ENCODE measurements around the gene PSMG3.

The PSMG3 gene

DNA sequence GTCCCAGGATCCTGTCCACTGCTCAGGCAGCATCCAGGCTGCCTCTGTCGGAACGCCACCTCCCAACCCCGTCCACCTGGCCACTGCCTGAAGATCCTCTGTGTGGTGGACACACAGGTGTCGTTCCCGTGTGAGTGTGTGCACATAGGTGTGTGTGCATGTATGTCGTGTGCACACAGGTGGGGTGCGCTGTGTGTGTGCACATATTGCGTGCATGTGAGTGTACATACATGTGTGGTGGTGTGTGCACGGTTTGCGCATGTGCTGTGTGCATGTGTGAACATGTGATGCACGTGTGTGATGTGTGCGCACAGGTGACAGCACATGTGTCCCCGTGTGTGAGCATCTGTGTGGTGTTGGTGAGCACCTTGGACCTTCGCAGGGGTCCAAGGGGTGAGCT is 20.9 kb downstream of the PSMG3 start:
- Mint-ChIP-seq H3K27ac (no peak overlapping the region), H3K4me1 (peaks cover 8% of the 10 kb centered on the region), H3K9me3 (no peaks in the 10 kb centered on the region), H3K36me3 (ENCODE audit: low read depth) (no peaks in the 10 kb centered on the region), H3K4me3 (no peak overlapping the region), H3K27me3 (ENCODE audit: low read depth, poor library complexity) (peaks cover 4% of the 10 kb centered on the region)
- TF ChIP-seq, protein P1, sequence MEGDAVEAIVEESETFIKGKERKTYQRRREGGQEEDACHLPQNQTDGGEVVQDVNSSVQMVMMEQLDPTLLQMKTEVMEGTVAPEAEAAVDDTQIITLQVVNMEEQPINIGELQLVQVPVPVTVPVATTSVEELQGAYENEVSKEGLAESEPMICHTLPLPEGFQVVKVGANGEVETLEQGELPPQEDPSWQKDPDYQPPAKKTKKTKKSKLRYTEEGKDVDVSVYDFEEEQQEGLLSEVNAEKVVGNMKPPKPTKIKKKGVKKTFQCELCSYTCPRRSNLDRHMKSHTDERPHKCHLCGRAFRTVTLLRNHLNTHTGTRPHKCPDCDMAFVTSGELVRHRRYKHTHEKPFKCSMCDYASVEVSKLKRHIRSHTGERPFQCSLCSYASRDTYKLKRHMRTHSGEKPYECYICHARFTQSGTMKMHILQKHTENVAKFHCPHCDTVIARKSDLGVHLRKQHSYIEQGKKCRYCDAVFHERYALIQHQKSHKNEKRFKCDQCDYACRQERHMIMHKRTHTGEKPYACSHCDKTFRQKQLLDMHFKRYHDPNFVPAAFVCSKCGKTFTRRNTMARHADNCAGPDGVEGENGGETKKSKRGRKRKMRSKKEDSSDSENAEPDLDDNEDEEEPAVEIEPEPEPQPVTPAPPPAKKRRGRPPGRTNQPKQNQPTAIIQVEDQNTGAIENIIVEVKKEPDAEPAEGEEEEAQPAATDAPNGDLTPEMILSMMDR (IDR thresholded peaks at IDR 0.05), result no peak
- no peak for DNase-seq

DNA sequence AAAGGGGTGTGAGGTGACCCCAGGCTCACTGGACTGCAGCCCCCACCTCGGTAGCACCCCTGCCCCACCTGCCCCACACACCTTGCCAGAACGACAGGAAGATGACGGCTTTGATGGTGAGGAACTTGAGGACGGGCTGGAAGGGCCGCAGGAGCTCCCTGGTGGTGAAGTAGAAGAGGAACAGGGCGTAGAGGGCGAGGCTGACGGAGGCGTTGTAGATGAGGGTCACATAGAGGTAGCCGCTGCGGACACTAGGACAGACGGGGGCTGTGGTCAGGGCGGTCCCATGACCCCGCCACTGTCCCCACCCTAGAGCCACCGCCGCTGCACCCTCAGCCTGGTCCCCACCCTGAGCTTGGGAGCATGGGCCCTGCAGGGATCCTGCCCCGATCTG is 21.4 kb downstream of the PSMG3 start:
- no peak overlapping the region for H3K4me3 Mint-ChIP-seq
- TF ChIP-seq, protein P1 (IDR thresholded peaks at IDR 0.05), result no peak
- no peak overlapping the region for H3K27ac Mint-ChIP-seq

DNA sequence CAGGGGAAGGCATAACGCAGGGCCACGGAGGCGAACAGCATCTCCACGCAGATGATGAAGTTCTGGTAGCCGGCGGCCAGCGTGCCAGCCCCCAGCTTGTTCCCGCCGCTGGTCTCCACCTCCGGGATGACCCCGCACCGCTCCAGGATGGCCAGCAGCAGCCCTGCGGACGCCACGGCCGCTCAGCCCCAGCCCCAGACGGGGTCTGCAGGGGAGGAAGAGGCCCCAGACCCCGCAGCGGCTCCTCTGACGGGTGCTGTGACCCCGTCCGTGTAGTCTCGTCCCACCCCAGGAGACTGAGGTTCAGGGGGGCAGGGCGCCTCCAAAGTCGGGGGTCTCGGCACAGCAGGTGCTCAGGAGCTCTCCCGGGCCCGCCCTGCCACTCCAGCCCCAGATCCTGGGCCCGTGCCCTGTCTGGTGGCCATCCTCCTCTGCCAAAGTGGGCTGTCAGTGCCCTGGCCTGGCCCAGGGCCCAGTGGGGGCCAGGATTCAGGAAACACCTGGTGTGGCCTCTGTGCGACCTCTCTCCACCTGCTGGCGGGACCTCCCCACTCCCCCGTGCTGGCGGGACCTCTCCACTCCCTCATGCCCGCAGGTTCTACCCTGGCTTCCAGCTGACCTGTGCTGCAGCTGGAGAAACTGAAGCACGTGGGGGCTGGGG is 21.9 kb downstream of the PSMG3 start:
- no peak for DNase-seq
- no peaks in the 10 kb centered on the region for H3K9me3 Mint-ChIP-seq
- peaks cover 4% of the 10 kb centered on the region for H3K27me3 Mint-ChIP-seq (ENCODE audit: low read depth, poor library complexity)
- TF ChIP-seq, protein P1 (IDR thresholded peaks at IDR 0.05), result no peak
- no peak overlapping the region for H3K4me3 Mint-ChIP-seq
- H3K27ac Mint-ChIP-seq, result no peak overlapping the region
- H3K4me1 Mint-ChIP-seq, result peaks cover 12% of the 10 kb centered on the region
- no peaks in the 10 kb centered on the region for H3K36me3 Mint-ChIP-seq (ENCODE audit: low read depth)

More for the DNA sequence above, 21.4 kb downstream of the PSMG3 start:
- Mint-ChIP-seq H3K9me3 (no peaks in the 10 kb centered on the region), H3K27me3 (ENCODE audit: low read depth, poor library complexity) (peaks cover 4% of the 10 kb centered on the region), H3K4me1 (peaks cover 8% of the 10 kb centered on the region), H3K36me3 (ENCODE audit: low read depth) (no peaks in the 10 kb centered on the region)
- DNase-seq, result no peak

DNA sequence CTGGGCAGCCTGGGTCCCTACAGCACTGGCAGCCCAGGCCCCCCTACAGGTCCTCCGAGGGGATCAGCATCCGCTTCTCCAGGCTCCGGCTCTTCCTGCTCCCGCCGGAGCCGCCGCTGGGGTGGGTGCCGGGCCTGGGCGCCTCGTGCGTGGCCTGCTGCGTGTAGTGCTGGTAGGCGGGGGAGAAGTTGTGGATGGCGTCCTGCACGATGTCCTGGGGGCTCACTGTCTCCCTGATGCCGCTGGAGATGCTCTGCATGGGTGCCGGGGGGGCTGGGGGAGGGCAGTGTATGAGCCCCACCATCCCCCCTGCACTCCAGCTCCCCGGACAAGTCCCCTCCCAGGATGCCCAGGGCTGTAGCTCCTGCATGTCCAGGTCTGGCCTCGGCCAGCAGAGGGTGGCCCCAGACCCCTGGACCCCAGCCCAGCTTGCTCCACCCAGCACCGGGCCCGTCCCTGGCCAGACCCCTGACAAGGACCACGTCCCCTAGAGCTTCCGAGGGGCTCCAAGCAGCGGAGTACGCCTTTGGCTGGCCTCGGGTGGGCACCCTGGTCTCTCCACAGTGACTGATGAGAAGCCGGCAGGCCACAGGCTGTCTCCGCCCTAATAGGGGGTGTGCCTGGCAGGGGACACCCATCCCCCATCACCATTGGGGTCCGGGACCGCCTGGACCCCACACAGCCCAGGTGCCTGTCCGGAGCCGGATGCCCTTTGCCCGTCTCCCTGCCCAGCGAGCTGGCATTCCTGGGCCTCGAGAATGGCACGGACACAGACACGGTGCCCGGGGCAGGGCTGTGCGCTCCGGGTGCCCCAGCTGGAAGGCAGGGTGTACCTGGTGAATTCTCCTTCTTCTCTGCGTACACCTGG is 22.7 kb downstream of the PSMG3 start:
- Mint-ChIP-seq H3K4me1 (peaks cover 20% of the 10 kb centered on the region), H3K27ac (no peak overlapping the region), H3K9me3 (no peaks in the 10 kb centered on the region), H3K4me3 (no peak overlapping the region), H3K36me3 (ENCODE audit: low read depth) (no peaks in the 10 kb centered on the region), H3K27me3 (ENCODE audit: low read depth, poor library complexity) (peaks cover 4% of the 10 kb centered on the region)
- TF ChIP-seq, protein P1 (IDR thresholded peaks at IDR 0.05), result no peak
- DNase-seq, result no peak

DNA sequence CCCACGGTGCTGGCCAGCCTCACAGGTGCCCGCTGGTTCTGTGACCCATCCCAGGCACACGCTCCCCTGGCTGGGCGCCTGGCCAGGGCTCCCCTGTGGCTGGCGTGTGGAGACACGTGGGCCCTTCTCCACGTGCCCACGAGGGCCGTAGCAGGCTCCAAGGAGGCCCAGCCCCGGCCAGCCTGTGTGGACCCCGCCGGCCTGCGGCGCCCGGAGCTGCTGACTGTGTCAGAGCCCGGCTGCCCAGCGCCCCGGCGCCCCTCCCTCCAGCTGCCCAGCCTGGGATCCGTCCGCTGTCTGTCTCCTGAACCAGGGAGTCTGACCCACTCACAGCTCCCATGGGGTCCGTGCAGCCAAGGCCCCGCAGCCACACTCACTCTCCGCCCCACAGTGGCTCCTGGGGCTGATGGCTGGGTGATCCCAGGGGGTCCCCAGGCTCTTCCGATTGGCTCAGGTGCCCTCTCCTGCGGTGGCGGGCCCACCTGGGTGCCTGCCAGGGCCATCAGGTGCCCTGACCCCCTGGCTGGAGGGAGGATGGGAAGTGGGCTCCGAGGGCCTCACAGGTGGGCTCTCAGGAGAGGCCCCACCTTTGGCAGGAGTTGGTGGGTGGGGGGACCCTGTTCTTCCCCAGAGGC is 23.4 kb downstream of the PSMG3 start:
- Mint-ChIP-seq H3K9me3 (no peaks in the 10 kb centered on the region), H3K4me3 (no peak overlapping the region), H3K27ac (no peak overlapping the region), H3K27me3 (ENCODE audit: low read depth, poor library complexity) (peaks cover 4% of the 10 kb centered on the region), H3K36me3 (ENCODE audit: low read depth) (no peaks in the 10 kb centered on the region), H3K4me1 (peaks cover 23% of the 10 kb centered on the region)
- DNase-seq, result no peak
- TF ChIP-seq, protein P1 (IDR thresholded peaks at IDR 0.05), result no peak

Data from nephron progenitor cell (in vitro differentiated cells).